ENCODE measurements around the gene PLCB3.

The PLCB3 gene

GRCh38 chr11:64268025-64268892, 16.9 kb downstream of the PLCB3 start:
- peak; percentile 95 for DNase-seq

DNA sequence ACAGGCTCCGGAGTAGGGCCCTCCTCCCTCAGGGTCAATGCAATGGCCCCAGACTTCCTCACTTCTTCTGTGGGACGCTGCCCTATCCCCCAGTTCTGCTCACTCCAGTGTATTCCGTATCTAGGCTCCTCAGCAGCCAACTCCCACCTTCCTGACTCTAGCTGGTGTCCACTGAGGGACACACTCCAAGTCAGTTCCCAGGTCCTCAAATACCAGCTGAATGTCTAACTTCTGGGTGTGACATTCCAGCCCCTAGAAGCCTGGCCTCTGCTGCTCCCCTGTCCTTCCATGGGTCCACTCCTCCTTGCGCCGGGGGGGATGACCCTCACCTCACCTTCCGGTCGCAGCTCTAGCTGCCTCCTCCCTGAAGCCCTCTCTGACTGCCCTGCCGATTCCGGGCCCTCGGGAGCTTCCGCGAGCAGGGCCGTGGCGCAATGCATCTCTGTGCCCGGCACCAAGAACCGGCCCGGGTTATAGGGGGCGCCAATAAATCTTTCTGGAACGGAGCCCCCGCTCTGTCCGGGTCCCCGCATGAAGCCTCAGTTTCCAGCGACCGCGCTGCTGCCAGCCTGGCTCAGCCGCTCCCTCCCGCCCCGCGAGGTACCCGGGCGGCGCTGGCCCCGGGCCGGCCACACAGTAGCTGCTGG, 17.7 kb downstream of the PLCB3 start:
- peak; percentile 77 for DNase-seq

- DNase-seq: peak; percentile 100
These were observed 18.4 kb downstream of the PLCB3 start for GRCh38 chr11:64269540-64270220.

GRCh38 chr11:64275031-64275800, 23.9 kb downstream of the PLCB3 start:
- DNase-seq: no peak

DNA sequence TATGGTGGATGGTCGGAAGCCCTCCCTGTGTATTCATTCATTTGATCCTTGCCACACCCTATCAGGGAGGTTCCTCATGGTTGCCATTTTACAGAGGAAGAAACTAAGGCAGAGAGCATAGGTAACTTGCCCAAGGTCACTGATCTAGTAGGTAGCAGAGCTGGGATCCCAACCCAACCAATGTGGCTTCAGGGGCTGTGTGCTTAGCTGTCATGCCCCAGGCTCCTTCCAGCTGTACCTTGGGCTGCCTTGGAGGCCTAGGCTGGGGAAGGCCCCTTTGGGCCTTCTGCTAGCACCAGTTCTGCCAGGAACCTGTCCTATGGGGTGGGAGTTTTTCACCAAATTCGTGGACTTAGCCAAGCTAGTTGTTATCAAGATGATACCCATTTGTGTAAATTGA, 24.5 kb downstream of the PLCB3 start:
- no peak for DNase-seq

GRCh38 chr11:64276653-64277431, 25.5 kb downstream of the PLCB3 start:
- DNase-seq: peak; percentile 99

DNA sequence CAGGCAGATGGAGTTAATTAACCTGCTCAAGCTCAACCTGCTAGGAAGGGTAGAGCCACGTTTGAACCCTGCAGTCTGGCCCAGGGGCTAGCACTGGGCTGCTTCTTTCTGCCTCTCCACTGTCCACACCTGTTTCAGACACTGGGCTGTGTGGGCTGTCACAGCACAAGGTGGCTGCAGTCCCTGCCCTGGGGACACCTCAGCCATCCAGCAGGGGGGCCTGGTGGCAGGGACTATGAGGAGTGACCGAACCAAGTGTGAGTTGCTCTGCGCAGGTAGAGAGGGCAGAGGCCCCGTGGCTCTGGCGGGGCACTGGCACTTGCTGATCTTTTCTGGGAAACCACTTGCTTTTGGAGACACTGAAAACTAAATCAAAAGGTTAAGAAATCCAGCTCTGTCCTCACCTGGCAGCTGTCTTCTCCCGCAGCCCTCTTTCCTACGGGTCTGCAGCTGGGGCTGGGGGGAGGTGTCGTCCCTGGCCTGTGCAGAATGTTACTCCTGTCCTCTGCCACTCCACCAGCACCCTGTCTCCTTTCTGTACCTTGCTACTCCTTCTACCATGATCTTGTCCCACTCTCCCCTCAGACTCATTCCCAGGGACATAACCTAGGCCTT, 27.4 kb downstream of the PLCB3 start:
- no peak for DNase-seq

DNA sequence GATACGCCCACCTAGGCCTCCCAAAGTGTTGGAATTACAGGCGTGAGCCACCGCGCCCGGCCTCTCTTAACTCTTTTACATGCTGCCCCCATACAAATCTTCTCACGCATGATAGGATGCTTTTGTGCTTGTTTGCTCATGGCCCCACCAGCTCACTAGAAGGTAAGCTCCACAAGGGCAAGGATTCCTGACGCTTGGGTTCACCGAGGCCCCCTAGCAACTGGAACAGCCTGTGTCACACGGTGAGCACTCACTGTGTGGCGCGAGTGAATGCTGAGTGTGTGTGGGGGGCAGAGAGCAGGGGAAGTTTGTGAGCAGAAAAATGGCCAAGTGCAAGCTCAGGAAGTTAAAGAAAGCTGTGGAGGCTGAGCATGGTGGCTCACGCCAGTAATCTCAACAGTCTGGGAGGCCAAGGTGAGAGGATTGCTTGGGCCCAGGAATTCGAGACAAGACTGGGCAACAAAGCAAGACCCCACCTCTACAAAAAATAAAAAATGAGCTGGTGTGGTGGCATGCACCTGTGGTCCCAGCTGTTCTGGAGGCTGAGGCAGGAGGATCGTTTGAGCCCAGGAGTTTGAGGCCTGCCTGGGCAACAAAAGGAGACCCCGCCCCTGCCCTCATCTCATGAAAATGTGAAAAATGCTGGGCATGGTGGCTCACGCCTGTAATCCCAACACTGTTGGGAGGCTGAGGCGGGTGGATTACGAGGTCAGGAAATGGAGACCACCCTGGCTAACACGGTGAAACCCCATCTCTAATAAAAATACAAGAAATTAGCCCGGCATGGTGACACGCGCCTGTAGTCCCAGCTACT, 30.8 kb downstream of the PLCB3 start:
- DNase-seq: no peak

- DNase-seq: no peak
These were observed 31.8 kb downstream of the PLCB3 start for GRCh38 chr11:64283092-64283491.

DNA sequence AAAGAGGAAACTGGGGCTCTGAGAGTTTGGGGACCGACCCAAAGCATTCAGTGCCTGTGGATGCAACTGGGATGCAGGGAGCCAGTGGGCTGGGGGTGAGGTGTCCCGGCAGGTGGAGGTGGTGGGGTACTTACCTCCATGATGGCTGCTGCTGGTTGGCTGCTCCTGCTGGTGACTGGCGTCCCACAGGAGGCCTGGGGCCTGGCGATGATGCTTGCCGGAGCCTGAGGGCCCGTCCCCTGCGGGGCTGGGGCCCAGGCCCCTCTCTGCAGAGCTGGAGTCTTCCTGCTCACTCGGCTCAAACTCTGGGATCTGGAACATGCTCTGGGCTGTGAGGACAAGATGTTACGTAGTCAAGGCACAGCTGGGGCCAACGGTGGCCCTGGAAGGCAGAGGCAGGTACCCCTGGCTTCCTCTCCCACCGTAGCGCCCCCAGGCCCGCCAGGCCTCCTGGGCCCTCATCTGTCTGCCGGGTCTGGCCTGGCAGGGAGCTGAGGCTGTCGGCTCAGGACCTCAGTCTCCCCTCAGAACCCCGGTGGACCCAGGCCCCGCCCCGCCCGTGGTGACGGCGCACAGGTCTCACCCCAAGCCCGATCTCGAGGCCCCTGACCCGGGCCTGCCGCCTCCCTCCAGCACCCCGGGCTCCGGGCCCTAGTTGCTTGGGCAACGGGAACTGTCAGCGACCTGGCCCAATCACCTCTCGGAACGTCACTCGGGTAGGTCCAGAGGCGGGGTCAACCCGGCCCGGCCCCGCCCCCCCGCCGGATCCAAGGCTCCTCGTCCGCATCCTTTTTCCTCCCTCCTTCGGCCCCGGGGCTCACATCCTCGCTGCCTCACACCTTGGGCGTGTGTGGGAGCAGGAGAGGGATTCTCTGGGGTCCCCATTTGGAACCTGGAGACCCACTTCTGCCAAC, 33.0 kb downstream of the PLCB3 start, which contains the start of gene BAD:
TSS of gene BAD (minus strand) at position 618 of the 914 bp plus-strand sequence. CDS start at position 321, 297 bp downstream.
- DNase-seq: peak; percentile 89

- peak; percentile 85 for DNase-seq
These were observed 33.9 kb downstream of the PLCB3 start, which contains the start of gene GPR137 for GRCh38 chr11:64284962-64285884. Gene GPR137 (plus strand): TSS chr11:64285848. CDS start chr11:64286525, 677 bp downstream.

GRCh38 chr11:64285885-64286800, 34.8 kb downstream of the PLCB3 start:
- DNase-seq: no peak

DNA sequence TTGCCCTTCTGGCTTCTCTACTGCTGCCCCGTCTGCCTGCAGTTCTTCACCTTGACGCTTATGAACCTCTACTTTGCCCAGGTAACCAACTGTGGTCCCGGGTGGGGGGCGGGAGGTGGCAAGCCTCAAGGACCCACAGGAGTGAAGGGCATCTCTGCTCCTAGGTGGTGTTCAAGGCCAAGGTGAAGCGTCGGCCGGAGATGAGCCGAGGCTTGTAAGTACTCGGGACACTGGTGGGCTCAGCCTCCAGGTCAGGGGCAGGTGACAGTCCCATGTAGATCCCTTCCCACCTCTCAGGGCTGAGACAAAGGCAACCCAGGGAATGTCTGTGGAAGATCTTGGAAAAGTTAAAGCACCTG, 35.5 kb downstream of the PLCB3 start:
- no peak for DNase-seq

DNA sequence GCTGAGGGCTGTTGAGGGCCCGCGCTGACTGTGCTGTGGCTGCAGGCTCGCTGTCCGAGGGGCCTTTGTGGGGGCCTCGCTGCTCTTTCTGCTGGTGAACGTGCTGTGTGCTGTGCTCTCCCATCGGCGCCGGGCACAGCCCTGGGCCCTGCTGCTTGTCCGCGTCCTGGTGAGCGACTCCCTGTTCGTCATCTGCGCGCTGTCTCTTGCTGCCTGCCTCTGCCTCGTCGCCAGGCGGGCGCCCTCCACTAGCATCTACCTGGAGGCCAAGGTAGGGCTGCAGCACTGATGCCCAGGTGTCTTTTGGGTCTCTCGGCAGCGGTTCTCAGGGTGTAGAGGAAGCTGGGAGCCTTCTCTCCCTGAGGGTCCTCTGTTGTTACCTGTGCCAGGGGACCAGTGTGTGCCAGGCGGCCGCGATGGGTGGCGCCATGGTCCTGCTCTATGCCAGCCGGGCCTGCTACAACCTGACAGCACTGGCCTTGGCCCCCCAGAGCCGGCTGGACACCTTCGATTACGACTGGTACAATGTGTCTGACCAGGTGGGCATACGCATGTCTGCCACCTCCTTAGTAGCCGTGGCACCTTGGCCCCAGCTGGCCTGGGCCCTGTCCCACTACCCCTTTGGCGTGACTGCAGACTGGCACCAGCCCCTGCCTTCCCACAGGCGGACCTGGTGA, 36.5 kb downstream of the PLCB3 start:
- no peak for DNase-seq

- DNase-seq: no peak
These were observed 37.0 kb downstream of the PLCB3 start for GRCh38 chr11:64288353-64288750.

DNA sequence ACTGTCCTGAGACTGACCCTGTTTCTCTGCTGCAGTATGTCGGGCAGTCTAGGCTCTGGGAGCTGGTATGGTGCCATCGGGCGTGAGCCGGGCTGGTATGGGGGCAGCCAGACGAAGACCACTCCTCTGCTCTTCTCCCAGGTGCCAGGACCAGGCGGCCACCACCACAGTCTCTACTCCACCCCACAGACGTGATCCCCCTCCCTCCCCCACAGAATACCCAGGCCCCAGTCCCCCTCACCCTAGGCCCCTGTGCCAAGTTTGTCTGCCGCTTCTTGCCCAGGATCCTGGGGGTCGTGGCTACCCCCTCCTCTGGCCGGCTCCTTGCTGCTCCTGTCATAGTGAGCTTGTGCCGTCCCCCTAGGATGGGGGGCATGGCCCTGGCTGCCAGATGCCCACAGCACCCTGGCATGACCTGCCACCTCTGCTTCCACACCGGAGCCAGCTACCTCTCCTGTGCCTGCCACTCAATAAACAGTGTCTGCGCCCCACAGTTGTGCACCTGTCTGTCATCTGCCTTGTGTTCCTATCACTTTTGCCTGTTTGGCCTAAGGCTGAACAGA, 37.8 kb downstream of the PLCB3 start:
- no peak for DNase-seq

All from NCI-H226 (cell line).